HepG2 (cell line): Measurements from ENCODE around the gene CAVIN2. TPM values are rescaled to one million over a fixed set of nuclear protein-coding genes. Genes with fewer than 3 reads are reported as not detected.

ENCODE experiments used
- NCOR1 ChIP-seq: fragments of 200-600 bp; sonication (generic); IDR thresholded peaks from 2 replicates; pipeline ENCODE4 v1.7.0; 2017; ENCODE audit warnings: antibody characterized with exemption, low read length, borderline replicate concordance
- PBX2 ChIP-seq: IDR thresholded peaks from 2 replicates; pipeline ENCODE4 v1.6.1; 2016; ENCODE audit warnings: control low read depth
- RELA ChIP-seq: sonication (generic); formaldehyde crosslinking; IDR thresholded peaks from 2 replicates; pipeline ENCODE4 v1.4.0; 2020; ENCODE audit warnings: missing genetic modification reagents
- TAF1 ChIP-seq: sonication (generic); formaldehyde crosslinking; IDR thresholded peaks from 2 replicates; pipeline ENCODE4 v1.4.0; 2020; ENCODE audit warnings: missing genetic modification reagents
- ZBTB21 ChIP-seq: sonication (generic); formaldehyde crosslinking; IDR thresholded peaks from 2 replicates; pipeline ENCODE4 v1.4.0; 2020; ENCODE audit warnings: missing genetic modification reagents
- ZNF30 ChIP-seq: sonication (generic); formaldehyde crosslinking; IDR thresholded peaks from 2 replicates; pipeline ENCODE4 v1.5.0; 2020; ENCODE audit warnings: mild to moderate bottlenecking, missing genetic modification reagents
- ZNF326 ChIP-seq: sonication (generic); formaldehyde crosslinking; IDR thresholded peaks from 2 replicates; pipeline ENCODE4 v1.4.0; 2020; ENCODE audit warnings: missing genetic modification reagents, borderline replicate concordance
- ZNF441 ChIP-seq: sonication (generic); formaldehyde crosslinking; IDR thresholded peaks from 2 replicates; pipeline ENCODE4 v1.7.0; 2021; ENCODE audit warnings: missing genetic modification reagents, borderline replicate concordance
- ZNF589 ChIP-seq: sonication (generic); formaldehyde crosslinking; conservative IDR thresholded peaks from 2 replicates; pipeline ENCODE4 v1.8.0; 2022; ENCODE audit warnings: mild to moderate bottlenecking, moderate library complexity, missing genetic modification reagents
- ZNF878 ChIP-seq: sonication (generic); formaldehyde crosslinking; IDR thresholded peaks from 2 replicates; pipeline ENCODE4 v1.8.1; 2023; ENCODE audit warnings: mild to moderate bottlenecking, missing genetic modification reagents, moderate library complexity
- ZSCAN12 ChIP-seq: sonication (generic); formaldehyde crosslinking; IDR thresholded peaks from 2 replicates; pipeline ENCODE4 v1.9.0; 2021; ENCODE audit warnings: mild to moderate bottlenecking, missing genetic modification reagents
- ZXDC ChIP-seq: sonication (generic); formaldehyde crosslinking; IDR thresholded peaks from 2 replicates; pipeline ENCODE4 v1.5.0; 2020; ENCODE audit warnings: mild to moderate bottlenecking, missing genetic modification reagents
- polyA plus RNA-seq, 8 experiments: library from polyadenylated mRNA; depleted of rRNA in 3 of 8; stranded (reverse) in 7 of 8; unstranded in 1 of 8; fragments of >200 nt; fragmentation: Illumina TruSeq in 4 of 8; extraction: Trizol in 4 of 8; gene quantifications; 2 replicates each; pipeline versions ENCODE4 v1.2.1 to v1.2.3, GENCODE V29; 2011 to 2016; ENCODE audit warnings: low read depth in 4 of 8, missing spikeins in 1 of 8, mixed read lengths in 1 of 8; ENCODE audit not compliant: insufficient read depth in 1 of 8
- total RNA-seq, 5 experiments: library from RNA; depleted of rRNA; stranded (reverse); fragments of >200 nt; fragmentation: Illumina TruSeq; extraction: Trizol; gene quantifications; 2 replicates each; pipeline ENCODE4 v1.2.3, GENCODE V29; 2016; ENCODE audit warnings: low read depth in 1 of 5
- TF ChIP-seq, protein P1 (sequence below): sonication (generic); formaldehyde crosslinking; IDR thresholded peaks from 2 replicates; pipeline ENCODE4 v1.5.0; 2020; ENCODE audit warnings: mild to moderate bottlenecking, missing genetic modification reagents
- TF ChIP-seq, protein P2 (sequence below): sonication (generic); formaldehyde crosslinking; IDR thresholded peaks from 2 replicates; pipeline ENCODE4 v1.4.0; 2020; ENCODE audit warnings: missing genetic modification reagents
- TF ChIP-seq, protein P3 (sequence below): sonication (generic); formaldehyde crosslinking; IDR thresholded peaks from 2 replicates; pipeline ENCODE4 v1.5.0; 2020; ENCODE audit warnings: missing genetic modification reagents, mild to moderate bottlenecking, borderline replicate concordance
- TF ChIP-seq, protein P4 (sequence below): IDR thresholded peaks from 2 replicates; pipeline ENCODE4 v1.6.1; 2012; ENCODE audit warnings: low read length, improper control_type of control experiment

CAVIN2 gene
- total and polyA plus RNA-seq, 2 of the 13 experiments (the other 11 are each of a cell fraction or from before 2014, with no cell fraction given), result 7.6 to 38.8 TPM

GRCh38 chr2:191866675-191867506, 20.0 kb upstream of the CAVIN2 start (continued):
- TF ChIP-seq ZNF878 (CRISPR knock-in tag), result peak; percentile 79; the same call in 1 of the 2 replicates
- TF ChIP-seq ZSCAN12 (CRISPR knock-in tag), result peak; percentile 87
- TF ChIP-seq, protein P1, sequence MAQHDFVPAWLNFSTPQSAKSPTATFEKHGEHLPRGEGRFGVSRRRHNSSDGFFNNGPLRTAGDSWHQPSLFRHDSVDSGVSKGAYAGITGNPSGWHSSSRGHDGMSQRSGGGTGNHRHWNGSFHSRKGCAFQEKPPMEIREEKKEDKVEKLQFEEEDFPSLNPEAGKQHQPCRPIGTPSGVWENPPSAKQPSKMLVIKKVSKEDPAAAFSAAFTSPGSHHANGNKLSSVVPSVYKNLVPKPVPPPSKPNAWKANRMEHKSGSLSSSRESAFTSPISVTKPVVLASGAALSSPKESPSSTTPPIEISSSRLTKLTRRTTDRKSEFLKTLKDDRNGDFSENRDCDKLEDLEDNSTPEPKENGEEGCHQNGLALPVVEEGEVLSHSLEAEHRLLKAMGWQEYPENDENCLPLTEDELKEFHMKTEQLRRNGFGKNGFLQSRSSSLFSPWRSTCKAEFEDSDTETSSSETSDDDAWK, result no peak
- TF ChIP-seq, protein P2, sequence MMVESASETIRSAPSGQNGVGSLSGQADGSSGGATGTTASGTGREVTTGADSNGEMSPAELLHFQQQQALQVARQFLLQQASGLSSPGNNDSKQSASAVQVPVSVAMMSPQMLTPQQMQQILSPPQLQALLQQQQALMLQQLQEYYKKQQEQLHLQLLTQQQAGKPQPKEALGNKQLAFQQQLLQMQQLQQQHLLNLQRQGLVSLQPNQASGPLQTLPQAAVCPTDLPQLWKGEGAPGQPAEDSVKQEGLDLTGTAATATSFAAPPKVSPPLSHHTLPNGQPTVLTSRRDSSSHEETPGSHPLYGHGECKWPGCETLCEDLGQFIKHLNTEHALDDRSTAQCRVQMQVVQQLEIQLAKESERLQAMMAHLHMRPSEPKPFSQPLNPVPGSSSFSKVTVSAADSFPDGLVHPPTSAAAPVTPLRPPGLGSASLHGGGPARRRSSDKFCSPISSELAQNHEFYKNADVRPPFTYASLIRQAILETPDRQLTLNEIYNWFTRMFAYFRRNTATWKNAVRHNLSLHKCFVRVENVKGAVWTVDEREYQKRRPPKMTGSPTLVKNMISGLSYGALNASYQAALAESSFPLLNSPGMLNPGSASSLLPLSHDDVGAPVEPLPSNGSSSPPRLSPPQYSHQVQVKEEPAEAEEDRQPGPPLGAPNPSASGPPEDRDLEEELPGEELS, result peak; percentile 100
- TF ChIP-seq RELA (CRISPR knock-in tag), result peak; percentile 84; the same call in 1 of the 2 replicates
- TF ChIP-seq ZNF326 (CRISPR knock-in tag), result no peak
- TF ChIP-seq, protein P3, sequence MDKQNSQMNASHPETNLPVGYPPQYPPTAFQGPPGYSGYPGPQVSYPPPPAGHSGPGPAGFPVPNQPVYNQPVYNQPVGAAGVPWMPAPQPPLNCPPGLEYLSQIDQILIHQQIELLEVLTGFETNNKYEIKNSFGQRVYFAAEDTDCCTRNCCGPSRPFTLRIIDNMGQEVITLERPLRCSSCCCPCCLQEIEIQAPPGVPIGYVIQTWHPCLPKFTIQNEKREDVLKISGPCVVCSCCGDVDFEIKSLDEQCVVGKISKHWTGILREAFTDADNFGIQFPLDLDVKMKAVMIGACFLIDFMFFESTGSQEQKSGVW (CRISPR knock-in tag), result no peak; the same call in 1 of the 2 replicates
- TF ChIP-seq ZNF441, result peak; percentile 79
- TF ChIP-seq ZXDC (CRISPR knock-in tag), result no peak
- TF ChIP-seq PBX2, result peak; percentile 11; the same call in 1 of the 2 replicates
- TF ChIP-seq ZBTB21 (CRISPR knock-in tag), result 0 out of 2 replicates have a peak, but pooled peaks have one; percentile 26
- peak; percentile 100 for TF ChIP-seq NCOR1
- TF ChIP-seq ZNF589 (CRISPR knock-in tag), result peak; percentile 91
- TF ChIP-seq ZNF30 (CRISPR knock-in tag), result no peak
- no peak for TF ChIP-seq TAF1 (CRISPR knock-in tag)
- TF ChIP-seq, protein P4, sequence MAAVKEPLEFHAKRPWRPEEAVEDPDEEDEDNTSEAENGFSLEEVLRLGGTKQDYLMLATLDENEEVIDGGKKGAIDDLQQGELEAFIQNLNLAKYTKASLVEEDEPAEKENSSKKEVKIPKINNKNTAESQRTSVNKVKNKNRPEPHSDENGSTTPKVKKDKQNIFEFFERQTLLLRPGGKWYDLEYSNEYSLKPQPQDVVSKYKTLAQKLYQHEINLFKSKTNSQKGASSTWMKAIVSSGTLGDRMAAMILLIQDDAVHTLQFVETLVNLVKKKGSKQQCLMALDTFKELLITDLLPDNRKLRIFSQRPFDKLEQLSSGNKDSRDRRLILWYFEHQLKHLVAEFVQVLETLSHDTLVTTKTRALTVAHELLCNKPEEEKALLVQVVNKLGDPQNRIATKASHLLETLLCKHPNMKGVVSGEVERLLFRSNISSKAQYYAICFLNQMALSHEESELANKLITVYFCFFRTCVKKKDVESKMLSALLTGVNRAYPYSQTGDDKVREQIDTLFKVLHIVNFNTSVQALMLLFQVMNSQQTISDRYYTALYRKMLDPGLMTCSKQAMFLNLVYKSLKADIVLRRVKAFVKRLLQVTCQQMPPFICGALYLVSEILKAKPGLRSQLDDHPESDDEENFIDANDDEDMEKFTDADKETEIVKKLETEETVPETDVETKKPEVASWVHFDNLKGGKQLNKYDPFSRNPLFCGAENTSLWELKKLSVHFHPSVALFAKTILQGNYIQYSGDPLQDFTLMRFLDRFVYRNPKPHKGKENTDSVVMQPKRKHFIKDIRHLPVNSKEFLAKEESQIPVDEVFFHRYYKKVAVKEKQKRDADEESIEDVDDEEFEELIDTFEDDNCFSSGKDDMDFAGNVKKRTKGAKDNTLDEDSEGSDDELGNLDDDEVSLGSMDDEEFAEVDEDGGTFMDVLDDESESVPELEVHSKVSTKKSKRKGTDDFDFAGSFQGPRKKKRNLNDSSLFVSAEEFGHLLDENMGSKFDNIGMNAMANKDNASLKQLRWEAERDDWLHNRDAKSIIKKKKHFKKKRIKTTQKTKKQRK, result no peak
